Activated CD8-positive, alpha-beta T cell treated with anti-CD3 and anti-CD28 coated beads for 36 hours (primary cell): Measurements from ENCODE around the gene FKBP15. TPM values are rescaled to one million over a fixed set of nuclear protein-coding genes. Genes with fewer than 3 reads are reported as not detected.
"Not testable (repeated sequence)": the region's sequence is repeated elsewhere in the genome, so short reads cannot be mapped to it uniquely, and the experiment has no call there.

ENCODE experiments used
- ATAC-seq: fragments of 200-7000 bp; cut with Tn5 transposase; one replicate; pipeline ENCODE4 v1.10.0; 2021; ENCODE audit warnings: mild to moderate bottlenecking, moderate library complexity
- CTCF ChIA-PET: fragments of 350-600 bp; sonication (Branson Sonifier 250); formaldehyde crosslinking; loops from one replicate; lab custom pipeline; 2021; ENCODE audit warnings: antibody characterized with exemption; lab: Charles Lee
- POLR2A ChIA-PET: fragments of 350-600 bp; sonication (Branson Sonifier 250); formaldehyde crosslinking; loops from one replicate; lab custom pipeline; 2021; ENCODE audit warnings: antibody characterized with exemption; lab: Charles Lee
- DNase-seq: peaks from one replicate; pipeline ENCODE4 v3.0.0-alpha.2; 2020
- H3K27ac Mint-ChIP-seq: one replicate; pipeline ENCODE4 v1.8.0; 2021; ENCODE audit warnings: mild to moderate bottlenecking, mixed read lengths
- H3K27me3 Mint-ChIP-seq: one replicate; pipeline ENCODE4 v1.8.0; 2021; ENCODE audit warnings: mixed read lengths
- H3K36me3 Mint-ChIP-seq: one replicate; pipeline ENCODE4 v1.8.0; 2021; ENCODE audit warnings: low read depth, mixed read lengths
- H3K4me1 Mint-ChIP-seq: one replicate; pipeline ENCODE4 v1.8.0; 2021; ENCODE audit warnings: low read depth, mixed read lengths
- H3K4me3 Mint-ChIP-seq: one replicate; pipeline ENCODE4 v1.8.0; 2021; ENCODE audit warnings: mild to moderate bottlenecking, moderate library complexity, mixed read lengths
- H3K9me3 Mint-ChIP-seq: one replicate; pipeline ENCODE4 v1.8.0; 2021; ENCODE audit warnings: mixed read lengths
- intact Hi-C: fragments of 100-400 bp; cut with micrococcal nuclease; formaldehyde crosslinking; loops from one replicate; pipeline ENCODE4 v1.10.0; 2022
- total RNA-seq, 2 experiments: library from RNA; stranded (reverse); gene quantifications; one replicate each; pipeline ENCODE4 v1.2.3, GENCODE V29; 2021
- TF ChIP-seq, protein P1 (sequence below): fragments of 200-600 bp; IDR thresholded peaks from one replicate; pipeline ENCODE4 v1.8.0; 2022; ENCODE audit warnings: antibody characterized with exemption, mild to moderate bottlenecking

FKBP15 gene
- total RNA-seq, 2 experiments from 2014 or later = 32.5 to 33.7 TPM

- CTCF ChIA-PET = interaction anchor here (1.2 kb wide), 1 partner anchor 36 kb away, joined by 4 read pairs; no protein-coding TSS in a partner anchor
- H3K4me1 Mint-ChIP-seq = peaks cover 13% of the 10 kb centered on the region
Observed at GRCh38 chr9:113148372-113148705, 72.7 kb downstream of the FKBP15 start.

GRCh38 chr9:113143432-113144227 is 77.4 kb downstream of the FKBP15 start:
- TF ChIP-seq, protein P1, sequence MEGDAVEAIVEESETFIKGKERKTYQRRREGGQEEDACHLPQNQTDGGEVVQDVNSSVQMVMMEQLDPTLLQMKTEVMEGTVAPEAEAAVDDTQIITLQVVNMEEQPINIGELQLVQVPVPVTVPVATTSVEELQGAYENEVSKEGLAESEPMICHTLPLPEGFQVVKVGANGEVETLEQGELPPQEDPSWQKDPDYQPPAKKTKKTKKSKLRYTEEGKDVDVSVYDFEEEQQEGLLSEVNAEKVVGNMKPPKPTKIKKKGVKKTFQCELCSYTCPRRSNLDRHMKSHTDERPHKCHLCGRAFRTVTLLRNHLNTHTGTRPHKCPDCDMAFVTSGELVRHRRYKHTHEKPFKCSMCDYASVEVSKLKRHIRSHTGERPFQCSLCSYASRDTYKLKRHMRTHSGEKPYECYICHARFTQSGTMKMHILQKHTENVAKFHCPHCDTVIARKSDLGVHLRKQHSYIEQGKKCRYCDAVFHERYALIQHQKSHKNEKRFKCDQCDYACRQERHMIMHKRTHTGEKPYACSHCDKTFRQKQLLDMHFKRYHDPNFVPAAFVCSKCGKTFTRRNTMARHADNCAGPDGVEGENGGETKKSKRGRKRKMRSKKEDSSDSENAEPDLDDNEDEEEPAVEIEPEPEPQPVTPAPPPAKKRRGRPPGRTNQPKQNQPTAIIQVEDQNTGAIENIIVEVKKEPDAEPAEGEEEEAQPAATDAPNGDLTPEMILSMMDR = no peak
- peaks cover 3% of the 10 kb centered on the region for H3K36me3 Mint-ChIP-seq
- POLR2A ChIA-PET = no interaction called here
- H3K9me3 Mint-ChIP-seq = peaks cover 11% of the 10 kb centered on the region
- no peak overlapping the region for H3K27ac Mint-ChIP-seq
- H3K27me3 Mint-ChIP-seq = peaks cover 19% of the 10 kb centered on the region
- CTCF ChIA-PET = interaction anchor here (0.7 to 2.1 kb wide), 3 partner anchors 31 to 298 kb away, joined by 3 to 8 read pairs (median 3); no protein-coding TSS in a partner anchor
- DNase-seq = no peak
- no peak for ATAC-seq
- intact Hi-C loops = no loop called here
- no peaks in the 10 kb centered on the region for H3K4me1 Mint-ChIP-seq
- H3K4me3 Mint-ChIP-seq = no peak overlapping the region

More at GRCh38 chr9:113148372-113148705, 72.7 kb downstream of the FKBP15 start:
- no peak overlapping the region for H3K27ac Mint-ChIP-seq
- intact Hi-C loops = no loop called here
- TF ChIP-seq, protein P1 = no peak
- no peaks in the 10 kb centered on the region for H3K9me3 Mint-ChIP-seq
- H3K27me3 Mint-ChIP-seq = peaks cover 9% of the 10 kb centered on the region
- DNase-seq (no peak), ATAC-seq (no peak)
- H3K36me3 Mint-ChIP-seq = no peaks in the 10 kb centered on the region
- no peak overlapping the region for H3K4me3 Mint-ChIP-seq
- POLR2A ChIA-PET = no interaction called here

DNA sequence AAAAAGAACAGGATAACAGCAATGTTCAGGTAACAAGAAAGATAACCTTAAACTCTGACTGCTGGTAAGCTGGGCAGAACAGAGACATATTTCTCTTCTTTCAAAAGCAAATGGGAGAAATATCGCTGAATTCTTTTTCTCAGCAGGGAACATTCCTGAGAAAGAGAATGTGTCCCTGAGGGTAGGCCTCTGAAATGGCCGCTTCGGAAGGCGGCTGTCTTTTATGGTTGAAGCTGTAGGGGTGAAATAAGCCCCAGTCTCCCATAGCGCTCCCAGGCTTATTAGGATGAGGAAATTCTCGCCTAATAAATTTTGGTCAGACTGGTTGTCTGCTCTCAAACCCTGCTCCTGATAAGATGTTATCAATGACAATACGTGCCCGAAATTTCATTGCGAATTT is 80.2 kb downstream of the FKBP15 start:
- Mint-ChIP-seq H3K27me3 (peaks cover 23% of the 10 kb centered on the region), H3K9me3 (peaks cover 11% of the 10 kb centered on the region)
- H3K36me3 Mint-ChIP-seq, POLR2A ChIA-PET, H3K27ac Mint-ChIP-seq, ATAC-seq, CTCF ChIA-PET, DNase-seq, H3K4me1 Mint-ChIP-seq, intact Hi-C loops, H3K4me3 Mint-ChIP-seq: not testable (repeated sequence)

DNA sequence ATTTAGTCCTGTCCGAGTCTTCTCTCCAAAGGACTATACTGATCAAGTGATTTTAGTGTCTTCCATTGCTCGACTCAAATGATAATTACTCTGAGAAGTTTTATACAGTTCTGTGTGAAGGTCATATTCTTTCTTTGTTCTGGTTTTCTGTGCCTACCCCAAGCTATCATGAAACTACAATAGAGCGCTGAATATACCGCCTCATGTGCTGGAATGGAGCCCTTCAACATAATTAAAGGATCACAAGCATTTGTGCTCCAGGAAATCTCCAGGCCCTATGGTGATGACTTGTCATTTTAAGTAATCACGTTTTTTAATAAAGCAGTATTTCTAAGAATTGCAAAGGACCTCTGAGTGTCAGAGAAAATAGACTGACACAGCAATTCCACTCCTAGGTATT is 81.1 kb downstream of the FKBP15 start:
- ChIA-PET POLR2A (interaction anchor here (1.1 kb wide), 1 partner anchor 10 kb away, joined by 3 read pairs; no protein-coding TSS in a partner anchor), CTCF (interaction anchor here (0.5 to 1.1 kb wide), 2 partner anchors 11 to 652 kb away, joined by 3 to 4 read pairs; partner anchors contain the start of gene SLC31A2)
- H3K27me3 Mint-ChIP-seq = peaks cover 23% of the 10 kb centered on the region

GRCh38 chr9:113139225-113139829 is 81.8 kb downstream of the FKBP15 start:
- ATAC-seq (no peak), DNase-seq (no peak)
- Mint-ChIP-seq H3K4me3 (no peak overlapping the region), H3K36me3 (peaks cover 3% of the 10 kb centered on the region), H3K27me3 (peaks cover 19% of the 10 kb centered on the region), H3K27ac (no peak overlapping the region), H3K4me1 (no peaks in the 10 kb centered on the region), H3K9me3 (peaks cover 11% of the 10 kb centered on the region)
- TF ChIP-seq, protein P1 = no peak
- intact Hi-C loops = no loop called here
- CTCF ChIA-PET = interaction anchor here (0.5 to 1.1 kb wide), 2 partner anchors 12 to 652 kb away, joined by 3 to 4 read pairs; partner anchors contain the start of gene SLC31A2
- POLR2A ChIA-PET = interaction anchor here (1.1 kb wide), 1 partner anchor 11 kb away, joined by 3 read pairs; no protein-coding TSS in a partner anchor

More for the DNA sequence above, 81.1 kb downstream of the FKBP15 start:
- TF ChIP-seq, protein P1 = no peak
- ATAC-seq (no peak), DNase-seq (no peak)
- H3K27ac Mint-ChIP-seq = no peak overlapping the region
- H3K9me3 Mint-ChIP-seq = peaks cover 11% of the 10 kb centered on the region
- intact Hi-C loops = no loop called here
- no peaks in the 10 kb centered on the region for H3K4me1 Mint-ChIP-seq
- peaks cover 3% of the 10 kb centered on the region for H3K36me3 Mint-ChIP-seq
- H3K4me3 Mint-ChIP-seq = no peak overlapping the region
